WTC11 (cell line): ENCODE results near the gene TMEM140. TPM values are rescaled to one million over a fixed set of nuclear protein-coding genes. Genes with fewer than 3 reads are reported as not detected.

ENCODE experiments used
- ATAC-seq: fragments of 200-7000 bp; cut with Tn5 transposase; 2 replicates; pipeline ENCODE4 v1.10.0; 2021; ENCODE audit warnings: mild to moderate bottlenecking, moderate library complexity
- CTCF ChIA-PET: fragments of 300-600 bp; sonication (Branson Sonifier 250); formaldehyde crosslinking; loops from one replicate; lab custom pipeline; 2021; ENCODE audit warnings: antibody characterized with exemption; lab: Charles Lee
- POLR2A ChIA-PET: fragments of 350-600 bp; sonication (Branson Sonifier 250); formaldehyde crosslinking; loops from one replicate; lab custom pipeline; 2021; ENCODE audit warnings: antibody characterized with exemption; lab: Charles Lee
- DNase-seq: peaks from one replicate; pipeline ENCODE4 v3.0.0; 2021; ENCODE audit warnings: low spot score
- H3K27ac Mint-ChIP-seq: 2 replicates; pipeline ENCODE4 v1.8.0; 2021; ENCODE audit warnings: mixed read lengths
- H3K27me3 Mint-ChIP-seq: 2 replicates; pipeline ENCODE4 v1.8.0; 2021; ENCODE audit warnings: low read depth, mild to moderate bottlenecking, moderate library complexity, mixed read lengths
- H3K36me3 Mint-ChIP-seq: 2 replicates; pipeline ENCODE4 v1.8.0; 2021; ENCODE audit warnings: mixed read lengths
- H3K4me1 Mint-ChIP-seq: 2 replicates; pipeline ENCODE4 v1.8.0; 2022; ENCODE audit warnings: mixed read lengths
- H3K4me3 Mint-ChIP-seq: 2 replicates; pipeline ENCODE4 v1.8.0; 2021; ENCODE audit warnings: mild to moderate bottlenecking, moderate library complexity, mixed read lengths
- H3K9me3 Mint-ChIP-seq: 2 replicates; pipeline ENCODE4 v1.8.0; 2021; ENCODE audit warnings: mixed read lengths
- CBFB ChIP-seq: sonication (generic); formaldehyde crosslinking; IDR thresholded peaks from 2 replicates; pipeline ENCODE4 v1.8.1; 2022; ENCODE audit warnings: mild to moderate bottlenecking, low read depth, missing genetic modification reagents
- CREM ChIP-seq: sonication (generic); formaldehyde crosslinking; IDR thresholded peaks from 2 replicates; pipeline ENCODE4 v1.8.1; 2022; ENCODE audit warnings: mild to moderate bottlenecking, missing genetic modification reagents, moderate library complexity
- ETV6 ChIP-seq: sonication (generic); formaldehyde crosslinking; IDR thresholded peaks from 2 replicates; pipeline ENCODE4 v1.8.1; 2022; ENCODE audit warnings: mild to moderate bottlenecking, missing genetic modification reagents
- GTF2I ChIP-seq: fragments of 250-450 bp; sonication (Bioruptor Pico); conservative IDR thresholded peaks from 2 replicates; pipeline ENCODE4 v1.4.0; 2021; ENCODE audit warnings: mild to moderate bottlenecking
- HMGA2 ChIP-seq: fragments of 250-450 bp; sonication (Bioruptor Pico); IDR thresholded peaks from 2 replicates; pipeline ENCODE4 v1.4.0; 2021; ENCODE audit warnings: mild to moderate bottlenecking, moderate library complexity
- RELA ChIP-seq: sonication (generic); formaldehyde crosslinking; IDR thresholded peaks from 2 replicates; pipeline ENCODE4 v1.8.1; 2022; ENCODE audit warnings: missing genetic modification reagents, mild to moderate bottlenecking, borderline replicate concordance
- RORB ChIP-seq: fragments of 250-450 bp; sonication (Bioruptor Pico); IDR thresholded peaks from 2 replicates; pipeline ENCODE4 v1.9.0; 2021; ENCODE audit warnings: mild to moderate bottlenecking
- SP1 ChIP-seq: sonication (generic); formaldehyde crosslinking; conservative IDR thresholded peaks from 2 replicates; pipeline ENCODE4 v1.8.1; 2022; ENCODE audit warnings: missing genetic modification reagents
- TEAD4 ChIP-seq: sonication (generic); formaldehyde crosslinking; IDR thresholded peaks from 2 replicates; pipeline ENCODE4 v1.8.0; 2022; ENCODE audit warnings: mild to moderate bottlenecking, missing genetic modification reagents
- TP53 ChIP-seq: sonication (generic); formaldehyde crosslinking; IDR thresholded peaks from 2 replicates; pipeline ENCODE4 v1.8.1; 2023; ENCODE audit warnings: mild to moderate bottlenecking, missing genetic modification reagents
- ZNF317 ChIP-seq: sonication (generic); formaldehyde crosslinking; IDR thresholded peaks from 2 replicates; pipeline ENCODE4 v1.8.1; 2023; ENCODE audit warnings: low read depth, mild to moderate bottlenecking, moderate library complexity, missing genetic modification reagents, borderline replicate concordance
- ZNF423 ChIP-seq: fragments of 250-450 bp; sonication (Bioruptor Pico); IDR thresholded peaks from 2 replicates; pipeline ENCODE4 v2.1.2; 2022; ENCODE audit warnings: mild to moderate bottlenecking, moderate library complexity
- total RNA-seq: library from RNA; stranded (reverse); gene quantifications from 3 replicates; pipeline ENCODE4 v1.2.3, GENCODE V29; 2021
- TF ChIP-seq, protein P1 (sequence below): sonication (generic); formaldehyde crosslinking; IDR thresholded peaks from 2 replicates; pipeline ENCODE4 v1.8.1; 2022; ENCODE audit warnings: low read depth, missing genetic modification reagents, borderline replicate concordance
- TF ChIP-seq, protein P2 (sequence below): sonication (generic); formaldehyde crosslinking; IDR thresholded peaks from 2 replicates; pipeline ENCODE4 v1.8.1; 2023; ENCODE audit warnings: mild to moderate bottlenecking, missing genetic modification reagents, borderline replicate concordance
- TF ChIP-seq, protein P3 (sequence below): sonication (generic); formaldehyde crosslinking; IDR thresholded peaks from 2 replicates; pipeline ENCODE4 v1.8.1; 2023; ENCODE audit warnings: mild to moderate bottlenecking, moderate library complexity, missing genetic modification reagents
- TF ChIP-seq, protein P4 (sequence below): sonication (generic); formaldehyde crosslinking; conservative IDR thresholded peaks from 2 replicates; pipeline ENCODE4 v1.8.1; 2022; ENCODE audit warnings: mild to moderate bottlenecking, missing genetic modification reagents
- TF ChIP-seq, protein P5 (sequence below): sonication (generic); formaldehyde crosslinking; IDR thresholded peaks from 2 replicates; pipeline ENCODE4 v1.8.0; 2023; ENCODE audit warnings: missing genetic modification reagents, mild to moderate bottlenecking, borderline replicate concordance

TMEM140 gene
- total RNA-seq, 1 experiment from 2014 or later, result not detected

GRCh38 chr7:135210888-135211178 is 63.0 kb downstream of the TMEM140 start:
- Mint-ChIP-seq H3K27me3 (peaks cover 15% of the 10 kb centered on the region), H3K27ac (no peak overlapping the region), H3K4me1 (peaks cover 20% of the 10 kb centered on the region), H3K36me3 (no peaks in the 10 kb centered on the region), H3K4me3 (peak overlapping the region; percentile 92), H3K9me3 (no peaks in the 10 kb centered on the region)
- CTCF ChIA-PET, result interaction anchor here (0.6 to 2.5 kb wide), 9 partner anchors 8 to 752 kb away, joined by 3 to 8 read pairs (median 4); partner anchors contain the start of genes AGBL3 and CYREN
- DNase-seq, result no peak
- TF ChIP-seq RORB (CRISPR knock-in tag) (no peak), GTF2I (CRISPR knock-in tag) (no peak), CBFB (CRISPR knock-in tag) (no peak), ETV6 (CRISPR knock-in tag) (no peak), TP53 (no peak), HMGA2 (CRISPR knock-in tag) (no peak), ZNF423 (CRISPR knock-in tag) (no peak), CREM (no peak), ZNF317 (no peak), RELA (no peak), SP1 (CRISPR knock-in tag) (no peak), TEAD4 (CRISPR knock-in tag) (no peak)
- TF ChIP-seq, protein P1, sequence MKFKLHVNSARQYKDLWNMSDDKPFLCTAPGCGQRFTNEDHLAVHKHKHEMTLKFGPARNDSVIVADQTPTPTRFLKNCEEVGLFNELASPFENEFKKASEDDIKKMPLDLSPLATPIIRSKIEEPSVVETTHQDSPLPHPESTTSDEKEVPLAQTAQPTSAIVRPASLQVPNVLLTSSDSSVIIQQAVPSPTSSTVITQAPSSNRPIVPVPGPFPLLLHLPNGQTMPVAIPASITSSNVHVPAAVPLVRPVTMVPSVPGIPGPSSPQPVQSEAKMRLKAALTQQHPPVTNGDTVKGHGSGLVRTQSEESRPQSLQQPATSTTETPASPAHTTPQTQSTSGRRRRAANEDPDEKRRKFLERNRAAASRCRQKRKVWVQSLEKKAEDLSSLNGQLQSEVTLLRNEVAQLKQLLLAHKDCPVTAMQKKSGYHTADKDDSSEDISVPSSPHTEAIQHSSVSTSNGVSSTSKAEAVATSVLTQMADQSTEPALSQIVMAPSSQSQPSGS (CRISPR knock-in tag), result no peak
- TF ChIP-seq, protein P2, sequence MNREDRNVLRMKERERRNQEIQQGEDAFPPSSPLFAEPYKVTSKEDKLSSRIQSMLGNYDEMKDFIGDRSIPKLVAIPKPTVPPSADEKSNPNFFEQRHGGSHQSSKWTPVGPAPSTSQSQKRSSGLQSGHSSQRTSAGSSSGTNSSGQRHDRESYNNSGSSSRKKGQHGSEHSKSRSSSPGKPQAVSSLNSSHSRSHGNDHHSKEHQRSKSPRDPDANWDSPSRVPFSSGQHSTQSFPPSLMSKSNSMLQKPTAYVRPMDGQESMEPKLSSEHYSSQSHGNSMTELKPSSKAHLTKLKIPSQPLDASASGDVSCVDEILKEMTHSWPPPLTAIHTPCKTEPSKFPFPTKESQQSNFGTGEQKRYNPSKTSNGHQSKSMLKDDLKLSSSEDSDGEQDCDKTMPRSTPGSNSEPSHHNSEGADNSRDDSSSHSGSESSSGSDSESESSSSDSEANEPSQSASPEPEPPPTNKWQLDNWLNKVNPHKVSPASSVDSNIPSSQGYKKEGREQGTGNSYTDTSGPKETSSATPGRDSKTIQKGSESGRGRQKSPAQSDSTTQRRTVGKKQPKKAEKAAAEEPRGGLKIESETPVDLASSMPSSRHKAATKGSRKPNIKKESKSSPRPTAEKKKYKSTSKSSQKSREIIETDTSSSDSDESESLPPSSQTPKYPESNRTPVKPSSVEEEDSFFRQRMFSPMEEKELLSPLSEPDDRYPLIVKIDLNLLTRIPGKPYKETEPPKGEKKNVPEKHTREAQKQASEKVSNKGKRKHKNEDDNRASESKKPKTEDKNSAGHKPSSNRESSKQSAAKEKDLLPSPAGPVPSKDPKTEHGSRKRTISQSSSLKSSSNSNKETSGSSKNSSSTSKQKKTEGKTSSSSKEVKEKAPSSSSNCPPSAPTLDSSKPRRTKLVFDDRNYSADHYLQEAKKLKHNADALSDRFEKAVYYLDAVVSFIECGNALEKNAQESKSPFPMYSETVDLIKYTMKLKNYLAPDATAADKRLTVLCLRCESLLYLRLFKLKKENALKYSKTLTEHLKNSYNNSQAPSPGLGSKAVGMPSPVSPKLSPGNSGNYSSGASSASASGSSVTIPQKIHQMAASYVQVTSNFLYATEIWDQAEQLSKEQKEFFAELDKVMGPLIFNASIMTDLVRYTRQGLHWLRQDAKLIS (CRISPR knock-in tag), result no peak
- TF ChIP-seq, protein P3, sequence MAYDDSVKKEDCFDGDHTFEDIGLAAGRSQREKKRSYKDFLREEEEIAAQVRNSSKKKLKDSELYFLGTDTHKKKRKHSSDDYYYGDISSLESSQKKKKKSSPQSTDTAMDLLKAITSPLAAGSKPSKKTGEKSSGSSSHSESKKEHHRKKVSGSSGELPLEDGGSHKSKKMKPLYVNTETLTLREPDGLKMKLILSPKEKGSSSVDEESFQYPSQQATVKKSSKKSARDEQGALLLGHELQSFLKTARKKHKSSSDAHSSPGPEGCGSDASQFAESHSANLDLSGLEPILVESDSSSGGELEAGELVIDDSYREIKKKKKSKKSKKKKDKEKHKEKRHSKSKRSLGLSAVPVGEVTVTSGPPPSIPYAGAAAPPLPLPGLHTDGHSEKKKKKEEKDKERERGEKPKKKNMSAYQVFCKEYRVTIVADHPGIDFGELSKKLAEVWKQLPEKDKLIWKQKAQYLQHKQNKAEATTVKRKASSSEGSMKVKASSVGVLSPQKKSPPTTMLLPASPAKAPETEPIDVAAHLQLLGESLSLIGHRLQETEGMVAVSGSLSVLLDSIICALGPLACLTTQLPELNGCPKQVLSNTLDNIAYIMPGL, result no peak
- TF ChIP-seq, protein P4, sequence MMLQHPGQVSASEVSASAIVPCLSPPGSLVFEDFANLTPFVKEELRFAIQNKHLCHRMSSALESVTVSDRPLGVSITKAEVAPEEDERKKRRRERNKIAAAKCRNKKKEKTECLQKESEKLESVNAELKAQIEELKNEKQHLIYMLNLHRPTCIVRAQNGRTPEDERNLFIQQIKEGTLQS, result no peak
- TF ChIP-seq, protein P5, sequence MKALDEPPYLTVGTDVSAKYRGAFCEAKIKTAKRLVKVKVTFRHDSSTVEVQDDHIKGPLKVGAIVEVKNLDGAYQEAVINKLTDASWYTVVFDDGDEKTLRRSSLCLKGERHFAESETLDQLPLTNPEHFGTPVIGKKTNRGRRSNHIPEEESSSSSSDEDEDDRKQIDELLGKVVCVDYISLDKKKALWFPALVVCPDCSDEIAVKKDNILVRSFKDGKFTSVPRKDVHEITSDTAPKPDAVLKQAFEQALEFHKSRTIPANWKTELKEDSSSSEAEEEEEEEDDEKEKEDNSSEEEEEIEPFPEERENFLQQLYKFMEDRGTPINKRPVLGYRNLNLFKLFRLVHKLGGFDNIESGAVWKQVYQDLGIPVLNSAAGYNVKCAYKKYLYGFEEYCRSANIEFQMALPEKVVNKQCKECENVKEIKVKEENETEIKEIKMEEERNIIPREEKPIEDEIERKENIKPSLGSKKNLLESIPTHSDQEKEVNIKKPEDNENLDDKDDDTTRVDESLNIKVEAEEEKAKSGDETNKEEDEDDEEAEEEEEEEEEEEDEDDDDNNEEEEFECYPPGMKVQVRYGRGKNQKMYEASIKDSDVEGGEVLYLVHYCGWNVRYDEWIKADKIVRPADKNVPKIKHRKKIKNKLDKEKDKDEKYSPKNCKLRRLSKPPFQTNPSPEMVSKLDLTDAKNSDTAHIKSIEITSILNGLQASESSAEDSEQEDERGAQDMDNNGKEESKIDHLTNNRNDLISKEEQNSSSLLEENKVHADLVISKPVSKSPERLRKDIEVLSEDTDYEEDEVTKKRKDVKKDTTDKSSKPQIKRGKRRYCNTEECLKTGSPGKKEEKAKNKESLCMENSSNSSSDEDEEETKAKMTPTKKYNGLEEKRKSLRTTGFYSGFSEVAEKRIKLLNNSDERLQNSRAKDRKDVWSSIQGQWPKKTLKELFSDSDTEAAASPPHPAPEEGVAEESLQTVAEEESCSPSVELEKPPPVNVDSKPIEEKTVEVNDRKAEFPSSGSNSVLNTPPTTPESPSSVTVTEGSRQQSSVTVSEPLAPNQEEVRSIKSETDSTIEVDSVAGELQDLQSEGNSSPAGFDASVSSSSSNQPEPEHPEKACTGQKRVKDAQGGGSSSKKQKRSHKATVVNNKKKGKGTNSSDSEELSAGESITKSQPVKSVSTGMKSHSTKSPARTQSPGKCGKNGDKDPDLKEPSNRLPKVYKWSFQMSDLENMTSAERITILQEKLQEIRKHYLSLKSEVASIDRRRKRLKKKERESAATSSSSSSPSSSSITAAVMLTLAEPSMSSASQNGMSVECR, result no peak
- no peak; the same call in 1 of the 2 replicates for ATAC-seq
- POLR2A ChIA-PET, result no interaction called here
